VCaP (cell line): ENCODE measurements around the gene PLCD4.
A peak's percentile ranks its signal among the peaks of the same experiment; 100 is the strongest.

Source experiments
- H3K27ac ChIP-seq: fragments of 450-650 bp; 2 replicates; pipeline ENCODE4 v1.5.1; 2017
- TF ChIP-seq, protein P1 (sequence below): fragments of 450-650 bp; conservative IDR thresholded peaks from 2 replicates; pipeline ENCODE4 v1.5.1; 2017; ENCODE audit warnings: mild to moderate bottlenecking, moderate library complexity

Gene PLCD4

GRCh38 chr2:218642121-218642656 lies 34.5 kb downstream of the PLCD4 start:
- TF ChIP-seq, protein P1, sequence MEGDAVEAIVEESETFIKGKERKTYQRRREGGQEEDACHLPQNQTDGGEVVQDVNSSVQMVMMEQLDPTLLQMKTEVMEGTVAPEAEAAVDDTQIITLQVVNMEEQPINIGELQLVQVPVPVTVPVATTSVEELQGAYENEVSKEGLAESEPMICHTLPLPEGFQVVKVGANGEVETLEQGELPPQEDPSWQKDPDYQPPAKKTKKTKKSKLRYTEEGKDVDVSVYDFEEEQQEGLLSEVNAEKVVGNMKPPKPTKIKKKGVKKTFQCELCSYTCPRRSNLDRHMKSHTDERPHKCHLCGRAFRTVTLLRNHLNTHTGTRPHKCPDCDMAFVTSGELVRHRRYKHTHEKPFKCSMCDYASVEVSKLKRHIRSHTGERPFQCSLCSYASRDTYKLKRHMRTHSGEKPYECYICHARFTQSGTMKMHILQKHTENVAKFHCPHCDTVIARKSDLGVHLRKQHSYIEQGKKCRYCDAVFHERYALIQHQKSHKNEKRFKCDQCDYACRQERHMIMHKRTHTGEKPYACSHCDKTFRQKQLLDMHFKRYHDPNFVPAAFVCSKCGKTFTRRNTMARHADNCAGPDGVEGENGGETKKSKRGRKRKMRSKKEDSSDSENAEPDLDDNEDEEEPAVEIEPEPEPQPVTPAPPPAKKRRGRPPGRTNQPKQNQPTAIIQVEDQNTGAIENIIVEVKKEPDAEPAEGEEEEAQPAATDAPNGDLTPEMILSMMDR = no peak
- H3K27ac ChIP-seq = no peak overlapping the region

GRCh38 chr2:218642786-218643185 lies 35.1 kb downstream of the PLCD4 start:
- TF ChIP-seq, protein P1 = no peak
- H3K27ac ChIP-seq = no peak overlapping the region

DNA sequence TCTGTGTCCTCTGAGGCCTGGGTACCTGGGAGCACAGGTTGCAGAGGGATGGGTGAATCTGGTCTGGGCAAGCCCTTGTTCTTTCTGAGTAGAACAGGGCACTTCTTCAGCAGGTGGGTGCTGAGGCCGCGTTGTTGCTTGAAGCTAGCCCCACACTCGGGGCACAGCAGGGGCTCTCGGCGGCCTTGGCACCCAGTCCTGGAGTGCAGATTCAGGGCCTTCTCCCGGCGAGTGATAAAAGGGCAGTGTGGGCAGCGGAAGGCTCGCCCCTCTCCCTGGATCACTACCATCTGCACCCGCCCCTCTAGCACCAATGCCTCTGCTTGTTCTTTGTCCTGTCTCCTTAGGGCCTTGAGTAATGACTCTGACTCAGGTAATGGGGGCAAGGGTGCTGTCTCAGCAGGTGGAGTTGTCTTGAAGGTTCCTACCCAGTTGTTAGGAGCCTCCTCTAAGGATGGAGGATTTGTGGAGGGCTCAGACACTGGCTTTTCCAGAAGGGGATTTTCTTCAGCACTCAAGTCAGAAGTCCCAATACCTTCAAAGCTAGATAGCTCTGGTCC lies 36.1 kb downstream of the PLCD4 start:
- H3K27ac ChIP-seq = no peak overlapping the region
- TF ChIP-seq, protein P1 = no peak

GRCh38 chr2:218644721-218645120 lies 37.0 kb downstream of the PLCD4 start:
- TF ChIP-seq, protein P1 = no peak
- H3K27ac ChIP-seq = no peak overlapping the region

GRCh38 chr2:218645126-218645525 lies 37.4 kb downstream of the PLCD4 start:
- TF ChIP-seq, protein P1 = no peak
- no peak overlapping the region for H3K27ac ChIP-seq

- TF ChIP-seq, protein P1 = peak; percentile 92
- H3K27ac ChIP-seq = no peak overlapping the region
These were observed 40.5 kb downstream of the PLCD4 start for GRCh38 chr2:218648088-218648786.

DNA sequence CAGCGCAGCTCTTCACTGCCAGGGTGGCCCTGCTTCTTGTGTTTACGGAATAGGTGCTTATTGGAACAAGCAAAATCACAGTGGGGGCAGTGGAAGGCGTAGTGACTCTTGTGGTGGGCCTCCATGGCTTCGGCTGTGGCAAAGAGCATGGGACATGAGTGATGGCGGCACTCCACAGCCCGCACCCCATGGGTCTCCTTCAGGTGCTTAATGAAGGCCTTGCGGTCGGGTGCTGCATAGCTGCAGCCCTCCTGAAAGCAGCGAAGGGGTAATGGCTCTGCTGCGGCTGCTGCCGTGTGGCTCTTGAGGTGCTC lies 41.0 kb downstream of the PLCD4 start:
- TF ChIP-seq, protein P1 = peak; percentile 47

More for the DNA sequence above, 41.0 kb downstream of the PLCD4 start:
- no peak overlapping the region for H3K27ac ChIP-seq
